ENCODE measurements around the gene RFTN1.

RFTN1 gene

DNA sequence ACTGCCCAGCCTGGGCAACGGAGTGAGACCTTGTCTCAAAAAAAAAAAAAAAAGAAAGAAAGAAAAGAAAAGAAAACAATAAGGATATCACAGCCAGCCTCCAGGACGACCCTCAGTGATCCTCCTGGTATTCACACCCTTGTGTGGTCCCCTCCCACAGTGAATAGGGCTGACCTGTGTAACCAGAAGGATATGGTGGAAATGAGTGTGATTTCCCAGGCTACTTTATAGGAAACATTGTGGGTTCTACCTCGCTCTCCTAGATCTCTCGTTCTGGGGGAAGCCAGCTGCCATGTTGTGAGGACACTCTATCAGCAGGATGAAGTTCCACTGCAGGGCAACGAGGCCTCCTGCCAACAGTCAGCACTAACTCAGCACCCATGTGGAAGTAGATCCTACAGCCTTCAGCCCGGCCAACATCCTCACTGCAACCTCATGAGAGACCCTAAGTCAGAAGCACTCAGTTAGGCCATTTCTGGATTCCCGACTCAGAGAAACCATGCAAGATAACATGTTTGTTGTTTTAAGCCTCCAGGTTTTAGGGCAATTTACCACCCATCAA lies 11.1 kb downstream of the RFTN1 start:
- no peak for ATAC-seq
- TF ChIP-seq ARNTL (CRISPR knock-in tag; IDR thresholded peaks at IDR 0.05; ENCODE audit: borderline replicate concordance, low read depth) = no peak
- no peak for TF ChIP-seq ISL1 (CRISPR knock-in tag; IDR thresholded peaks at IDR 0.05)
- no peak for TF ChIP-seq BACH2 (CRISPR knock-in tag; IDR thresholded peaks at IDR 0.05; ENCODE audit: borderline replicate concordance)
- TF ChIP-seq, protein P1, sequence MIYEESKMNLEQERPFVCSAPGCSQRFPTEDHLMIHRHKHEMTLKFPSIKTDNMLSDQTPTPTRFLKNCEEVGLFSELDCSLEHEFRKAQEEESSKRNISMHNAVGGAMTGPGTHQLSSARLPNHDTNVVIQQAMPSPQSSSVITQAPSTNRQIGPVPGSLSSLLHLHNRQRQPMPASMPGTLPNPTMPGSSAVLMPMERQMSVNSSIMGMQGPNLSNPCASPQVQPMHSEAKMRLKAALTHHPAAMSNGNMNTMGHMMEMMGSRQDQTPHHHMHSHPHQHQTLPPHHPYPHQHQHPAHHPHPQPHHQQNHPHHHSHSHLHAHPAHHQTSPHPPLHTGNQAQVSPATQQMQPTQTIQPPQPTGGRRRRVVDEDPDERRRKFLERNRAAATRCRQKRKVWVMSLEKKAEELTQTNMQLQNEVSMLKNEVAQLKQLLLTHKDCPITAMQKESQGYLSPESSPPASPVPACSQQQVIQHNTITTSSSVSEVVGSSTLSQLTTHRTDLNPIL (CRISPR knock-in tag; IDR thresholded peaks at IDR 0.05; ENCODE audit: low read depth) = no peak

DNA sequence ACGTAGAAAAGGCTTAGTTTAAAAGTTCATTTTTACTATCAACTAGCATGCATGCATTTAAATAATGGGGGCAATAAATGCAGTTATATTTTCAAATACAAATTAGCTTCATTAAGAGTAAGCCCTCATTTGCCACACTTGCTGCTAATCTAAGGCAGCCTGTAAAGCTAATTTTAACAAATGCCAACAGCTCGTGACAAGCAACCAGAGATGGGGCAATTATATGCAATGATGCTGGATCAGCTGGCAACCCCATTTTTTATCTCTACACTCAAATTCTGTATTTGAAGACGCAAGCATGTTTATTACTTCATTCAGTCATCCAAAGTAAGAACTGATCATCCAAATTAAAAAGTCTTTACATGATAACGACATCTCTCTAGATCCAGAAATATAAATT lies 12.1 kb downstream of the RFTN1 start:
- TF ChIP-seq ZFP3 (CRISPR knock-in tag; IDR thresholded peaks at IDR 0.05) = no peak
- TF ChIP-seq, protein P2, sequence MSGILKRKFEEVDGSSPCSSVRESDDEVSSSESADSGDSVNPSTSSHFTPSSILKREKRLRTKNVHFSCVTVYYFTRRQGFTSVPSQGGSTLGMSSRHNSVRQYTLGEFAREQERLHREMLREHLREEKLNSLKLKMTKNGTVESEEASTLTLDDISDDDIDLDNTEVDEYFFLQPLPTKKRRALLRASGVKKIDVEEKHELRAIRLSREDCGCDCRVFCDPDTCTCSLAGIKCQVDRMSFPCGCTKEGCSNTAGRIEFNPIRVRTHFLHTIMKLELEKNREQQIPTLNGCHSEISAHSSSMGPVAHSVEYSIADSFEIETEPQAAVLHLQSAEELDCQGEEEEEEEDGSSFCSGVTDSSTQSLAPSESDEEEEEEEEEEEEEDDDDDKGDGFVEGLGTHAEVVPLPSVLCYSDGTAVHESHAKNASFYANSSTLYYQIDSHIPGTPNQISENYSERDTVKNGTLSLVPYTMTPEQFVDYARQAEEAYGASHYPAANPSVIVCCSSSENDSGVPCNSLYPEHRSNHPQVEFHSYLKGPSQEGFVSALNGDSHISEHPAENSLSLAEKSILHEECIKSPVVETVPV (CRISPR knock-in tag; IDR thresholded peaks at IDR 0.05) = no peak
- no peak for ATAC-seq

DNA sequence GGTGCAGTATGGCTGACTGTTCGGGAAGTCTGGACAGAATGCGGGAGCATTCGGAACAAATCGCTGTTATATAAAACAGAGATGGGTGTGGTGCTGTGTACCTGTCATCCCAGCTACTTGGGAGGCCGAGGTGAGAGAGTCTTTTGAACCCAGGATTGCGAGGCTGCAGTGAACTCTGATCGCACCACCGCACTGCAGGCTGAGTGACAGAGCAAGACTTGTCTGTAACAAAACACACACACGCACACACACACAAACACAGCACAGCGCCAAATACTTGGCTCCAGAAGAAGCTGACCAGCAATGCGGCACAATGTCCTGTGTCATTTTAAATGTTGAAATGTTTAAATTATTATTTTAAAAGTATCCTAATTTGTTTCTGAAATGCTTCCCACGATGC lies 12.6 kb downstream of the RFTN1 start:
- TF ChIP-seq ZC3H10 (CRISPR knock-in tag; IDR thresholded peaks at IDR 0.05) = no peak
- no peak for TF ChIP-seq ZNF8 (CRISPR knock-in tag; IDR thresholded peaks at IDR 0.05)
- TF ChIP-seq, protein P3, sequence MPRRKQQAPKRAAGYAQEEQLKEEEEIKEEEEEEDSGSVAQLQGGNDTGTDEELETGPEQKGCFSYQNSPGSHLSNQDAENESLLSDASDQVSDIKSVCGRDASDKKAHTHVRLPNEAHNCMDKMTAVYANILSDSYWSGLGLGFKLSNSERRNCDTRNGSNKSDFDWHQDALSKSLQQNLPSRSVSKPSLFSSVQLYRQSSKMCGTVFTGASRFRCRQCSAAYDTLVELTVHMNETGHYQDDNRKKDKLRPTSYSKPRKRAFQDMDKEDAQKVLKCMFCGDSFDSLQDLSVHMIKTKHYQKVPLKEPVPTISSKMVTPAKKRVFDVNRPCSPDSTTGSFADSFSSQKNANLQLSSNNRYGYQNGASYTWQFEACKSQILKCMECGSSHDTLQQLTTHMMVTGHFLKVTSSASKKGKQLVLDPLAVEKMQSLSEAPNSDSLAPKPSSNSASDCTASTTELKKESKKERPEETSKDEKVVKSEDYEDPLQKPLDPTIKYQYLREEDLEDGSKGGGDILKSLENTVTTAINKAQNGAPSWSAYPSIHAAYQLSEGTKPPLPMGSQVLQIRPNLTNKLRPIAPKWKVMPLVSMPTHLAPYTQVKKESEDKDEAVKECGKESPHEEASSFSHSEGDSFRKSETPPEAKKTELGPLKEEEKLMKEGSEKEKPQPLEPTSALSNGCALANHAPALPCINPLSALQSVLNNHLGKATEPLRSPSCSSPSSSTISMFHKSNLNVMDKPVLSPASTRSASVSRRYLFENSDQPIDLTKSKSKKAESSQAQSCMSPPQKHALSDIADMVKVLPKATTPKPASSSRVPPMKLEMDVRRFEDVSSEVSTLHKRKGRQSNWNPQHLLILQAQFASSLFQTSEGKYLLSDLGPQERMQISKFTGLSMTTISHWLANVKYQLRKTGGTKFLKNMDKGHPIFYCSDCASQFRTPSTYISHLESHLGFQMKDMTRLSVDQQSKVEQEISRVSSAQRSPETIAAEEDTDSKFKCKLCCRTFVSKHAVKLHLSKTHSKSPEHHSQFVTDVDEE (CRISPR knock-in tag; IDR thresholded peaks at IDR 0.05) = no peak
- ATAC-seq = no peak

DNA sequence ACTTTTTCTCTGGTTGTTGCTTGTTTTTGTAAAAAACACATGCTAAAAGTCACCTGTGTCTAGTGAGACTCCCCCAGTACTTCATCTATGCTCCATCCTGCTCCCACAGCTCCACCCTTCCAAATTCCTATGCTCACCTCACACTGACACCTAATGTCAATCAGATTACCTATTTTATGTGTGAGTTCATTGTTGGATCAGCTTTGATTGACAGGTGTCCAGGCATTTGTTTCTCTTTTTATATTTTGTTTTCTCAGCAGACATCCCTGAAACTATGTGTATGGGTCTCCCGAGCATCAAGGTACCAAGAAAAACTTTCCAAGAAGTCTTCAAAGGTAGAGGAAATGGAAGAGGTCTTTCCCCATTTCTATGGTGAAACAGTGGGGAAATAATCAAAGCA lies 13.4 kb downstream of the RFTN1 start:
- TF ChIP-seq ZFP30 (CRISPR knock-in tag; IDR thresholded peaks at IDR 0.05) (no peak), PPARA (CRISPR knock-in tag; IDR thresholded peaks at IDR 0.05; ENCODE audit: borderline replicate concordance) (no peak), CSDC2 (CRISPR knock-in tag; IDR thresholded peaks at IDR 0.05) (no peak), ZFP3 (CRISPR knock-in tag; IDR thresholded peaks at IDR 0.05) (no peak), ESRRG (CRISPR knock-in tag; IDR thresholded peaks at IDR 0.05) (no peak), SNAI2 (CRISPR knock-in tag; IDR thresholded peaks at IDR 0.05) (no peak), ISL1 (CRISPR knock-in tag; IDR thresholded peaks at IDR 0.05) (no peak), OSR1 (CRISPR knock-in tag; IDR thresholded peaks at IDR 0.05) (no peak), ZNF565 (CRISPR knock-in tag; conservative IDR thresholded peaks at IDR 0.05; ENCODE audit: low read depth) (no peak), GLIS3 (CRISPR knock-in tag; IDR thresholded peaks at IDR 0.05) (no peak), ARNTL (CRISPR knock-in tag; IDR thresholded peaks at IDR 0.05; ENCODE audit: borderline replicate concordance, low read depth) (no peak), ZC3H10 (CRISPR knock-in tag; IDR thresholded peaks at IDR 0.05) (no peak), BACH2 (CRISPR knock-in tag; IDR thresholded peaks at IDR 0.05; ENCODE audit: borderline replicate concordance) (no peak)
- TF ChIP-seq, protein P1 (CRISPR knock-in tag; IDR thresholded peaks at IDR 0.05; ENCODE audit: low read depth) = no peak
- TF ChIP-seq, protein P4, sequence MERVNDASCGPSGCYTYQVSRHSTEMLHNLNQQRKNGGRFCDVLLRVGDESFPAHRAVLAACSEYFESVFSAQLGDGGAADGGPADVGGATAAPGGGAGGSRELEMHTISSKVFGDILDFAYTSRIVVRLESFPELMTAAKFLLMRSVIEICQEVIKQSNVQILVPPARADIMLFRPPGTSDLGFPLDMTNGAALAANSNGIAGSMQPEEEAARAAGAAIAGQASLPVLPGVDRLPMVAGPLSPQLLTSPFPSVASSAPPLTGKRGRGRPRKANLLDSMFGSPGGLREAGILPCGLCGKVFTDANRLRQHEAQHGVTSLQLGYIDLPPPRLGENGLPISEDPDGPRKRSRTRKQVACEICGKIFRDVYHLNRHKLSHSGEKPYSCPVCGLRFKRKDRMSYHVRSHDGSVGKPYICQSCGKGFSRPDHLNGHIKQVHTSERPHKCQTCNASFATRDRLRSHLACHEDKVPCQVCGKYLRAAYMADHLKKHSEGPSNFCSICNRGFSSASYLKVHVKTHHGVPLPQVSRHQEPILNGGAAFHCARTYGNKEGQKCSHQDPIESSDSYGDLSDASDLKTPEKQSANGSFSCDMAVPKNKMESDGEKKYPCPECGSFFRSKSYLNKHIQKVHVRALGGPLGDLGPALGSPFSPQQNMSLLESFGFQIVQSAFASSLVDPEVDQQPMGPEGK (CRISPR knock-in tag; IDR thresholded peaks at IDR 0.05; ENCODE audit: borderline replicate concordance) = no peak
- TF ChIP-seq, protein P3 (CRISPR knock-in tag; IDR thresholded peaks at IDR 0.05) = no peak
- no peak for ATAC-seq
